ENCODE results near the gene TTC3.

The TTC3 gene

DNA sequence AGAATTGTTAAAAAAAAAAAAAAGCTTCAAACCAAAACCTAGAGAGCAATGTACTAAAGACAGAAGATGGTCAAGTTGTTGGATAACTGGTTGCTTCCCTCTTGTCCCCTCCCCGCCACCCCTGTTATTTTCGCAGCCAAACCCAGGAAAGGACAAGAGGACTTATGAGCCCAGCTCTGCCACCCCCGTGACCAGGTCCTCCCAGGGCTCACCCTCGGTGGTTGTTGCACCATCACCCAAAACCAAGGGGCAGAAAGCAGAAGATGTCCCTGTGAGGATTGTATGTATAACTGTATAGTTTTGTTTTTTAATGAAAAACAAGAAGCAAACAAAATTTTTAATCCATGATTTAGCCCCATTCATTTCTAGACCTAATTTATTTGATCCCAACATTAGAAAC lies 124.7 kb downstream of the TTC3 start:
- H3K27ac ChIP-seq: no peak overlapping the region
- TF ChIP-seq CTCF (conservative IDR thresholded peaks at IDR 0.05): no peak

- no peak overlapping the region for H3K27ac ChIP-seq
- TF ChIP-seq CTCF (conservative IDR thresholded peaks at IDR 0.05): no peak
Observed at GRCh38 chr21:37199057-37199924, 126.2 kb downstream of the TTC3 start.

DNA sequence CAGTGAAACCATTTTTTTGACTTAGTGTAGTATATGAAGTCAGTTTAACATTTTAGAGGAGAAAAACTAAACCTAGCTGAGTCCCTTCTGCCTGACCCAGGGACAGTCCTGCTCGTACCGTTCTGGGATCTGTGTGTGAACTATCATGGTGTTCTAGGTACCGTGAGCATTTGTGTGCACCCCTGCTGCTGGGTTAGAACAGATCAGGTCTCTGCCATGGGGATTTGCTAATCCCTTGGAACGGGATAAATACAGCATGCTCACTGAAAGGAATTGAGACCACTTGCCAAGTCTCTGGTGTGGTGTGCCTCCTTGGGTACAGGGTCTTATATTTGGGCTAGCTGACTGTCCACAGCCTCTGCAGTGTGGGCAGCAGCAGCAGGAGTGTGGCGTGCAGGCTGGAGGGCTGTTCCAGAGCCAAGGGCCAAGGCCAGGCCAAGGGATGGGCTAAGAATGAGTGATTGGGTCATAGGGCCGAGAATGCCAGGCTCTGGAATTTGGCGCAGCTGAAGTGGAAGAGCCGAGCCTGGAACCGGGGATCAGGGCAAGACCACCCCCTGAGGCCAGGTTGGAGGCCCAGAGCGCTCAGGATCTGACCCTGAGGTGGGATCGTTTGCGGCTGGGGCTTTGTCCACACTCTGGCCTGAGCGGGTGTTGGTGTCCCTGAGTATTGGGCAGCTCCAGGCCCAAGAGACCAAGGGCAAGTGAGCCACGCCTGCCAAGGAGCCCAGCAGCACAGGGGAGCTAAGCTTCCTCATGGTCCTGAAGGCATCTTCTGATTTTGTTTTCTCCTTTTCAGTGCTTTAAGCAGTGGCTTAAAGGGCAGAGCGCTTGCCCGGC lies 127.8 kb downstream of the TTC3 start:
- TF ChIP-seq CTCF (conservative IDR thresholded peaks at IDR 0.05): no peak

DNA sequence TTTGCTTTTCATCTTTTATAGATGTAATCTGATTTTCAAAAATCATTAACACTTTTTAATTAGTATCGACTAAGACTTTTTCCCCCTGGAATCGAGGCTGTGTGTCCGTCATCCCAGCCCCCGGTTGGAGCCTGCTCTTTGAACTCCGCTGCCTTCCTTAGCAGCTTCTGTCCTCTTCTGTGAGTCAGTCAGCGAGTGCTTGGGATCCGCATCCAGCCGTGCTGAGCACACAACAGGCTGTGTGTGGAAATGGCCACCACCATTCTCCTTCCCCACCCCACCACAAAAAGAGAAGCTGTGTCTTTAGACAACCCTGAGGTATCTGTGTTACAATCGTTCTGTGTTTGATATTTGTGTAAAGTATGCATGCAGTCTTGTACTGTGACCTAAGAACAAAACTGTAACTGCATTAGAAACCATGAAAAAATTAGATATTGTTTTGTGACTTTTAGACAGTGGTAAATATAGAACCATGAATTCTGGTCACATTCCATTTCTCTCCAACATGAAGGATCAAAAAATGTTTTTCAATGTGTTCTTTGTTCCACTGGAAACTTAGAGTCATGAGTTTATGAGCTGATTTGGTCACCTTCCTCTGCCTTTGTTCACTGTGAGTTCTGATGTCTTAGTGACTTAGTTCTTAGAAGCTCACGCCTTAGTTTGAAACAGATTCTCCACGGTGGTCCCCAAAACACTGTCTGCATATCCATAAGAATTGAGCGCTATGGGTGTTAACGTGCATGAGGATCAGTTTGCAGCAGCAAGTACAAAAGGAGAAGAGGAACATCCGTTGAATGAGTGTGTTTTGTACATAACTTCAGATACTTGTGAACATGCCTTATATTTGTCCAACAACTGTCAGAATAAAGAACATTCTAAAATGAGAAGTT lies 129.4 kb downstream of the TTC3 start:
- TF ChIP-seq CTCF (conservative IDR thresholded peaks at IDR 0.05): no peak
- H3K27ac ChIP-seq: no peak overlapping the region

More for the DNA sequence above, 127.8 kb downstream of the TTC3 start:
- H3K27ac ChIP-seq: no peak overlapping the region

DNA sequence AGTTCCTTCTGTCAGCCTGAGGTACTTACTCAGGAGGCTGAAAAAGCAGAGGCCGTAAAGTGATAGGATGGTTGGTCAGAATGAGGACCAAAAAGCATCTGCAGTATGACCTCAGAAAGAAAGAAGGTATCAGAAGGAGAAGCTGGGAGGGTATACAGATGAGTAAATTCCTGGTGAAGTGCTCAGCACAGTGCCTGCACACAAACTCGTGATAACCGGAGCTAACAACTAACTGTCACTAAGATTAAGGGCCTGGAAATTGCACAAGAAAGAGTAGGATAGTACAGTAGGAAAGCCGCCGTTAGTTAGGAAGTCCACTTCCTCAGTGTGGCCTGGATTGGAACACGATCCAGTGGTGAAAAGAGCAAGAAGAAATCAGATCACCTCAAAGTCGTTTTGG lies 131.5 kb downstream of the TTC3 start:
- no peak for TF ChIP-seq CTCF (conservative IDR thresholded peaks at IDR 0.05)
- no peak overlapping the region for H3K27ac ChIP-seq

- TF ChIP-seq CTCF (conservative IDR thresholded peaks at IDR 0.05): no peak
- no peak overlapping the region for H3K27ac ChIP-seq
Observed at GRCh38 chr21:37206496-37206895, 133.4 kb downstream of the TTC3 start.
